Upper lobe of left lung (tissue), 4 donors: ENCODE data around the gene LRRK1.

ENCODE experiments used
- POLR2AphosphoS5 ChIP-seq, 2 donors: sonication (generic); formaldehyde crosslinking; IDR thresholded peaks; one replicate each; pipeline ENCODE4 v1.5.1; 2017; ENCODE audit warnings: antibody characterized with exemption in 2 of 2
- TF ChIP-seq, protein P1 (sequence below), 6 experiments: fragments of 450-650 bp in 4 of 6; fragments of 200-600 bp in 2 of 6; sonication (generic) in 2 of 6; IDR thresholded peaks; one replicate each; pipeline ENCODE4 v1.5.1; 2016 to 2019; ENCODE audit warnings: antibody characterized with exemption in 6 of 6

DNA sequence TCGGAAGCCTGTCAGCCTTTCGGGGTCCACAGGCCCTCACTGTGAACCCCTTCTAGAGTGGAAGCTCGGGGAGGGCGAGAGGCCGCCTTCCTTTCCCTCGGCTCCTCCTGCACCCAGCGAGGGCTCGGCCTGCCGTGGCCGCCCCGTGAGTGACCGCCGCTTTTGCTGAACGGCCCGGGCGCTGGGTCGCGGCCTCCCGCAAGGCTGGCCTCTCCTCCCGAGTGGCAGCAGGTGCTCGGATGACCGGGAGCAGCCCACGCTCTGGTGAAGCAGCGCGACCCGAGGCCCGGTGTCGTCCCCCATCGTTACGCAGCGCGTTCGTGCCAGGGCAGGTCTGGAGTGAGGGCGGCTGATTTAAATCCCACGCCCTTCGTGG lies 53.8 kb downstream of the LRRK1 start:
- TF ChIP-seq, protein P1, sequence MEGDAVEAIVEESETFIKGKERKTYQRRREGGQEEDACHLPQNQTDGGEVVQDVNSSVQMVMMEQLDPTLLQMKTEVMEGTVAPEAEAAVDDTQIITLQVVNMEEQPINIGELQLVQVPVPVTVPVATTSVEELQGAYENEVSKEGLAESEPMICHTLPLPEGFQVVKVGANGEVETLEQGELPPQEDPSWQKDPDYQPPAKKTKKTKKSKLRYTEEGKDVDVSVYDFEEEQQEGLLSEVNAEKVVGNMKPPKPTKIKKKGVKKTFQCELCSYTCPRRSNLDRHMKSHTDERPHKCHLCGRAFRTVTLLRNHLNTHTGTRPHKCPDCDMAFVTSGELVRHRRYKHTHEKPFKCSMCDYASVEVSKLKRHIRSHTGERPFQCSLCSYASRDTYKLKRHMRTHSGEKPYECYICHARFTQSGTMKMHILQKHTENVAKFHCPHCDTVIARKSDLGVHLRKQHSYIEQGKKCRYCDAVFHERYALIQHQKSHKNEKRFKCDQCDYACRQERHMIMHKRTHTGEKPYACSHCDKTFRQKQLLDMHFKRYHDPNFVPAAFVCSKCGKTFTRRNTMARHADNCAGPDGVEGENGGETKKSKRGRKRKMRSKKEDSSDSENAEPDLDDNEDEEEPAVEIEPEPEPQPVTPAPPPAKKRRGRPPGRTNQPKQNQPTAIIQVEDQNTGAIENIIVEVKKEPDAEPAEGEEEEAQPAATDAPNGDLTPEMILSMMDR (IDR thresholded peaks at IDR 0.05): no peak
- no peak for TF ChIP-seq POLR2AphosphoS5 (IDR thresholded peaks at IDR 0.05)
